ENCODE measurements around the gene DDO.

DDO gene

DNA sequence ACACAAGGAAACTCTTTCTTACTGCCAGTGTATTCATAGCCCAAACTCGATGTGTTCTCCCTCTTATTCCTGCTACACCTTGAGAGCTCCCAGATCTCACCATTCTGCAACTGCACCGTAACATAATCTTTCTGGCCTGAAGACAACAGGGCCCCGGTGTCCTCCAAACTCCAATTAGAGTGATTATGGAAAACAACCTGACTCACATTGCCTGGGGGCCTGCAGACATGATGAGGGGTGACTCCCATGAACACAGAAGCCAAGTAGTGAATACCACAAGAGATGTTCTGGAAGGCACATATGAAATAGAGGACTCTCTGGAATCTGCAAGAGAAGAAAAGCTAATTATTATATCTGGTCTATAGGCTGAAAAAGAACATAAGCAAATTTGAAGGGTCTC is 41.3 kb upstream of the DDO start:
- no peak for TF ChIP-seq SUZ12 (IDR thresholded peaks at IDR 0.05)
- no peak for TF ChIP-seq FOXK2 (IDR thresholded peaks at IDR 0.05)
- no peak for TF ChIP-seq SP1 (IDR thresholded peaks at IDR 0.05)
- no peak for TF ChIP-seq LEF1 (IDR thresholded peaks at IDR 0.05; ENCODE audit: borderline replicate concordance)
- ChIA-PET CTCF (interaction anchor here (0.6 kb wide), 1 partner anchor 203 kb away, joined by 3 read pairs; no protein-coding TSS in a partner anchor), POLR2A (no interaction called here)
- DNase-seq (ENCODE audit: extremely low spot score) = no peak

DNA sequence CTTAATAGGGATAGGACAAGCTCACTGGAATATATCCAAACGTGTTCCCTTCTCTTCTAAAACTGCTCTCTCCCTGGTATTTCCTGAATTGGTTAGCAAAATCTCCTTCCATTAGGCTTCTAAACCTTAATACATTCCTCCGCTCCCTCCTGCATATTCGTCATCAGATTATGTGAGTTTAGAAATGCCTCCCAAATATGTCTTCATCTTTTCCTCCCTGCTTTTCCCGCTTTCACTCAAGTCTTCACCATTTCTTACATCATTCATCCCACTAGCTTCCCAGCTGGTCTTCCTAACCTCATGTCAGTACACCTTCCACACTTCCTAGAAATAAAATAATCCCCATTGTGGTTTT is 34.1 kb upstream of the DDO start:
- POLR2A ChIA-PET = no interaction called here
- DNase-seq (ENCODE audit: extremely low spot score) = no peak
- TF ChIP-seq SP1 (IDR thresholded peaks at IDR 0.05) = no peak
- TF ChIP-seq ZNF384 (IDR thresholded peaks at IDR 0.05) = no peak
- TF ChIP-seq FOXA1 (IDR thresholded peaks at IDR 0.05) = no peak
- TF ChIP-seq HDGF (IDR thresholded peaks at IDR 0.05; ENCODE audit: borderline replicate concordance) = no peak
- TF ChIP-seq FOXM1 (IDR thresholded peaks at IDR 0.05; ENCODE audit: borderline replicate concordance) = no peak
- no peak for TF ChIP-seq LEF1 (IDR thresholded peaks at IDR 0.05; ENCODE audit: borderline replicate concordance)
- no peak for TF ChIP-seq ELF4 (IDR thresholded peaks at IDR 0.05)
- TF ChIP-seq FOXK2 (IDR thresholded peaks at IDR 0.05) = no peak
- no peak for TF ChIP-seq CTBP1 (IDR thresholded peaks at IDR 0.05; ENCODE audit: borderline replicate concordance)
- TF ChIP-seq ARNT (IDR thresholded peaks at IDR 0.05) = no peak
- TF ChIP-seq TARDBP (IDR thresholded peaks at IDR 0.05) = no peak
- TF ChIP-seq, protein P1, sequence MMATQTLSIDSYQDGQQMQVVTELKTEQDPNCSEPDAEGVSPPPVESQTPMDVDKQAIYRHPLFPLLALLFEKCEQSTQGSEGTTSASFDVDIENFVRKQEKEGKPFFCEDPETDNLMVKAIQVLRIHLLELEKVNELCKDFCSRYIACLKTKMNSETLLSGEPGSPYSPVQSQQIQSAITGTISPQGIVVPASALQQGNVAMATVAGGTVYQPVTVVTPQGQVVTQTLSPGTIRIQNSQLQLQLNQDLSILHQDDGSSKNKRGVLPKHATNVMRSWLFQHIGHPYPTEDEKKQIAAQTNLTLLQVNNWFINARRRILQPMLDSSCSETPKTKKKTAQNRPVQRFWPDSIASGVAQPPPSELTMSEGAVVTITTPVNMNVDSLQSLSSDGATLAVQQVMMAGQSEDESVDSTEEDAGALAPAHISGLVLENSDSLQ (IDR thresholded peaks at IDR 0.05) = no peak
- TF ChIP-seq BHLHE40 (IDR thresholded peaks at IDR 0.05; ENCODE audit: borderline replicate concordance) = no peak
- TF ChIP-seq L3MBTL2 (conservative IDR thresholded peaks at IDR 0.05) = no peak
- no peak for TF ChIP-seq NFRKB (IDR thresholded peaks at IDR 0.05)
- TF ChIP-seq SUZ12 (IDR thresholded peaks at IDR 0.05) = no peak
- CTCF ChIA-PET = no interaction called here

DNA sequence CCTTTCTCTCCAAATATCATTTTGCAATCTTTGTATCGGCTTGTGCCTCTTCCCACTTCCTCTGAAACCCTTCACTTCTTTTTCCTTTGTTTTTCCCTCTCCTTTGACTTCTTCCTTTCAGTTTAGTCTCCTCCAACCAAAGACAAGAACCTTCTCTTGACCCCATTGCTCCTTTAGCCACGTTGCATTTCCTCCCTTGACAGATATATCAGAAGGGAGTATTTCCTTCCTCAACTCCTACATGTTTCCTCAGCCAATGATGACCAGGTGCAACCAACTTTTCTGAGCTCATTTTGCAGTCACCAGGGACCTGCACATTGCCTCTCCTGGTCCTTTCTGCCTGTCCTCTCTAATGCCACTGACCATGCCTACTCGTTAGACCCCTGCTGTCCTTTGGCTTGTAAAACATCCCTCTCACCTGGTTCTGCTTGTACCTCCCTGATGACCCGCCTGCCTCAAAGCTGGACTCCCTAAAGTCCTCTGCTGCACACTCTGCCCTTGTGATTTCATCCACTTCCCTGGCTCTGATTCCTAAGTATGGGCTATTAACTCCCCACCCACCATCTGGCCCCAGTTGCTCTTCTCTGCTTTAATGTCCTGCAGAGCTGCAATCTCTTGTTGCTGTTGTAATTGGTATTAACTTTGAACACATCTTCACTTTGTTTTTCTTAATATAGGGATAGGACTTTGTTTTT is 33.6 kb upstream of the DDO start:
- TF ChIP-seq, protein P1 (IDR thresholded peaks at IDR 0.05) = no peak
- TF ChIP-seq LEF1 (IDR thresholded peaks at IDR 0.05; ENCODE audit: borderline replicate concordance) = no peak
- no peak for TF ChIP-seq ZNF384 (IDR thresholded peaks at IDR 0.05)
- TF ChIP-seq FOXM1 (IDR thresholded peaks at IDR 0.05; ENCODE audit: borderline replicate concordance) = no peak
- no peak for TF ChIP-seq HDGF (IDR thresholded peaks at IDR 0.05; ENCODE audit: borderline replicate concordance)
- no peak for TF ChIP-seq FOXA1 (IDR thresholded peaks at IDR 0.05)
- TF ChIP-seq ELF4 (IDR thresholded peaks at IDR 0.05) = no peak
- no peak for TF ChIP-seq L3MBTL2 (conservative IDR thresholded peaks at IDR 0.05)
- TF ChIP-seq SP1 (IDR thresholded peaks at IDR 0.05) = no peak
- no peak for TF ChIP-seq SUZ12 (IDR thresholded peaks at IDR 0.05)
- no peak for TF ChIP-seq BHLHE40 (IDR thresholded peaks at IDR 0.05; ENCODE audit: borderline replicate concordance)
- no peak for TF ChIP-seq CTBP1 (IDR thresholded peaks at IDR 0.05; ENCODE audit: borderline replicate concordance)
- no peak for TF ChIP-seq NFRKB (IDR thresholded peaks at IDR 0.05)
- no peak for TF ChIP-seq ARNT (IDR thresholded peaks at IDR 0.05)
- TF ChIP-seq TARDBP (IDR thresholded peaks at IDR 0.05) = no peak
- no peak for TF ChIP-seq FOXK2 (IDR thresholded peaks at IDR 0.05)
- ChIA-PET CTCF (no interaction called here), POLR2A (no interaction called here)
- DNase-seq (ENCODE audit: extremely low spot score) = no peak

DNA sequence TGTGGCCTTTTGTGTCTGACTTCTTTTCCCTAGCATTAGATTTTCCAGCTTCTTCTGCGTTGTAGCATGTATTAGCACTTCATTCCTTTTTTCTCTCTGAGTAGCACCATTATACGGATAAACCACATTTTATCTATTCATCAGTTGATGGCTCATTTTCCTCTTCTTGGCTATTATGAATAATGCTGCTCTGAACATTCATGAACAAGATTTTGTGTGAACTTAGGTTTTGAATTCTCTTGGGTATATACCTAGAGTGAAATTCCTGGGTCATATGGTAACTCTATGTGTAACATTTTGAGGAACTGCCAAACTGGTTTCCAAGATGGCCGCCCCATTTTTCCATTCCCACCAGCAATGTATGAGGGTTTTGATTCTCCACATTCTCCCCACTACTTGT is 32.4 kb upstream of the DDO start:
- DNase-seq (ENCODE audit: extremely low spot score) = no peak

DNA sequence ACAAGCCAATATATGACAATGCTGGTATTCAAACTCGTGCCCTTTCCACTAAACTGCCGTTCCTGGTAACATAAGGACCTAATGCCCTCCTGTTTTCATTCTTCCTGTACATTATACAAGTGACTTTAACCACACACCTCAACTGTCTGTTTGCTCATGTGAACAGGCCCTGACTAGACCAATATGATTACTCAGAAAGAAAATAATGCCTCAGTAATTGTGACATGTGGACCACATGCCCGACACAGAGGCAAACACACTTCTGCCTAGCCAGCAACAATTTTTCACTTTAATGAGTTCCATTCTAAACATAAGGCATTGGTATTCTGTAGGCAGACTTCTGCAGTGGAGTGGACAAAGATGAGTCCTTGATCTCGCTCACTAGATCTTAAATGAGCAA is 31.0 kb upstream of the DDO start:
- DNase-seq (ENCODE audit: extremely low spot score) = no peak
- CTCF ChIA-PET = no interaction called here
- TF ChIP-seq FOXA1 (IDR thresholded peaks at IDR 0.05) (no peak), FOXM1 (IDR thresholded peaks at IDR 0.05; ENCODE audit: borderline replicate concordance) (no peak), TARDBP (IDR thresholded peaks at IDR 0.05) (no peak), ZNF384 (IDR thresholded peaks at IDR 0.05) (no peak), SUZ12 (IDR thresholded peaks at IDR 0.05) (no peak), HDGF (IDR thresholded peaks at IDR 0.05; ENCODE audit: borderline replicate concordance) (no peak), CTBP1 (IDR thresholded peaks at IDR 0.05; ENCODE audit: borderline replicate concordance) (no peak), LEF1 (IDR thresholded peaks at IDR 0.05; ENCODE audit: borderline replicate concordance) (no peak), BHLHE40 (IDR thresholded peaks at IDR 0.05; ENCODE audit: borderline replicate concordance) (no peak), SP1 (IDR thresholded peaks at IDR 0.05) (no peak), L3MBTL2 (conservative IDR thresholded peaks at IDR 0.05) (no peak), FOXK2 (IDR thresholded peaks at IDR 0.05) (no peak), ELF4 (IDR thresholded peaks at IDR 0.05) (no peak), NFRKB (IDR thresholded peaks at IDR 0.05) (no peak), ARNT (IDR thresholded peaks at IDR 0.05) (no peak)
- TF ChIP-seq, protein P1 (IDR thresholded peaks at IDR 0.05) = no peak
- POLR2A ChIA-PET = no interaction called here

More for the DNA sequence above, 32.4 kb upstream of the DDO start:
- CTCF ChIA-PET = no interaction called here
- no peak for TF ChIP-seq FOXA1 (IDR thresholded peaks at IDR 0.05)
- no peak for TF ChIP-seq FOXK2 (IDR thresholded peaks at IDR 0.05)
- TF ChIP-seq BHLHE40 (IDR thresholded peaks at IDR 0.05; ENCODE audit: borderline replicate concordance) = no peak
- TF ChIP-seq SUZ12 (IDR thresholded peaks at IDR 0.05) = no peak
- TF ChIP-seq LEF1 (IDR thresholded peaks at IDR 0.05; ENCODE audit: borderline replicate concordance) = no peak
- TF ChIP-seq HDGF (IDR thresholded peaks at IDR 0.05; ENCODE audit: borderline replicate concordance) = no peak
- no peak for TF ChIP-seq ZNF384 (IDR thresholded peaks at IDR 0.05)
- TF ChIP-seq NFRKB (IDR thresholded peaks at IDR 0.05) = no peak
- TF ChIP-seq, protein P1 (IDR thresholded peaks at IDR 0.05) = no peak
- TF ChIP-seq FOXM1 (IDR thresholded peaks at IDR 0.05; ENCODE audit: borderline replicate concordance) = no peak
- TF ChIP-seq ARNT (IDR thresholded peaks at IDR 0.05) = no peak
- POLR2A ChIA-PET = no interaction called here
